ENCODE results near the gene EPB41L5.

GRCh38 chr2:120133572-120134244 lies 120.8 kb downstream of the EPB41L5 start:
- TF ChIP-seq PREB (CRISPR knock-in tag; IDR thresholded peaks at IDR 0.05; ENCODE audit: borderline replicate concordance) (no peak), FOXP4 (CRISPR knock-in tag; IDR thresholded peaks at IDR 0.05) (no peak), MAX (CRISPR knock-in tag; IDR thresholded peaks at IDR 0.05) (no peak)
